DOHH2 (cell line): ENCODE data around the gene FBXO31.

Source experiments
- H3F3A ChIP-seq: fragments of 200-600 bp; sonication (generic), shearing (Covaris generic); 2 replicates; pipeline ENCODE4 v1.6.0; 2016; ENCODE audit warnings: antibody characterized with exemption, mild to moderate bottlenecking; ENCODE audit not compliant: control insufficient read depth, insufficient read depth
- H3K27ac ChIP-seq: fragments of 200-600 bp; sonication (generic); 2 replicates; pipeline ENCODE4 v1.5.1; 2014; ENCODE audit warnings: low read depth, mild to moderate bottlenecking, low read length, moderate library complexity
- H3K27me3 ChIP-seq: fragments of 200-600 bp; sonication (generic); 2 replicates; pipeline ENCODE4 v1.6.1; 2014; ENCODE audit warnings: mild to moderate bottlenecking, low read length, mixed read lengths; ENCODE audit not compliant: control insufficient read depth
- H3K36me3 ChIP-seq: fragments of 200-600 bp; sonication (generic); 2 replicates; pipeline ENCODE4 v1.6.1; 2014; ENCODE audit warnings: mild to moderate bottlenecking, low read length, moderate library complexity, mixed read lengths; ENCODE audit not compliant: control insufficient read depth
- H3K4me1 ChIP-seq: fragments of 200-600 bp; sonication (generic); 2 replicates; pipeline ENCODE4 v1.6.1; 2014; ENCODE audit warnings: mild to moderate bottlenecking, low read length, mixed read lengths; ENCODE audit not compliant: control insufficient read depth
- H3K4me2 ChIP-seq: fragments of 200-600 bp; sonication (generic); 2 replicates; pipeline ENCODE4 v1.6.0; 2014; ENCODE audit warnings: mild to moderate bottlenecking, low read length, moderate library complexity
- H3K4me3 ChIP-seq: fragments of 200-600 bp; sonication (generic); 2 replicates; pipeline ENCODE4 v1.5.1; 2014; ENCODE audit warnings: mild to moderate bottlenecking, low read length, mixed read lengths
- H3K79me2 ChIP-seq: fragments of 200-600 bp; sonication (generic); 2 replicates; pipeline ENCODE4 v1.6.1; 2014; ENCODE audit warnings: mild to moderate bottlenecking, low read length, mixed read lengths; ENCODE audit not compliant: control insufficient read depth
- H3K9me2 ChIP-seq: fragments of 200-600 bp; sonication (generic); replicated peaks from 2 replicates; pipeline ENCODE4 v1.6.1; 2014; ENCODE audit warnings: mild to moderate bottlenecking, low read length, mixed read lengths; ENCODE audit not compliant: control insufficient read depth
- H3K9me3 ChIP-seq: fragments of 200-600 bp; sonication (generic); 2 replicates; pipeline ENCODE4 v1.6.1; 2014; ENCODE audit warnings: antibody characterized with exemption, low read length, mixed read lengths; ENCODE audit not compliant: control insufficient read depth, insufficient read depth
- H4K20me1 ChIP-seq: fragments of 200-600 bp; sonication (generic); 2 replicates; pipeline ENCODE4 v1.6.0; 2014; ENCODE audit warnings: low read depth, mild to moderate bottlenecking, antibody characterized with exemption, low read length, moderate library complexity; ENCODE audit not compliant: control insufficient read depth, insufficient read depth
- EZH2phosphoT487 ChIP-seq: fragments of 200-600 bp; sonication (generic); IDR thresholded peaks from 2 replicates; pipeline ENCODE4 v1.6.1; 2017; ENCODE audit warnings: borderline replicate concordance, mild to moderate bottlenecking, antibody characterized with exemption, low read length, moderate library complexity, mixed read lengths
- TF ChIP-seq, protein P1 (sequence below): fragments of 200-600 bp; sonication (generic); IDR thresholded peaks from one replicate; pipeline ENCODE4 v1.5.1; 2014; ENCODE audit warnings: antibody characterized with exemption, mild to moderate bottlenecking, low read depth, low read length; ENCODE audit not compliant: poor library complexity, severe bottlenecking

Gene FBXO31

DNA sequence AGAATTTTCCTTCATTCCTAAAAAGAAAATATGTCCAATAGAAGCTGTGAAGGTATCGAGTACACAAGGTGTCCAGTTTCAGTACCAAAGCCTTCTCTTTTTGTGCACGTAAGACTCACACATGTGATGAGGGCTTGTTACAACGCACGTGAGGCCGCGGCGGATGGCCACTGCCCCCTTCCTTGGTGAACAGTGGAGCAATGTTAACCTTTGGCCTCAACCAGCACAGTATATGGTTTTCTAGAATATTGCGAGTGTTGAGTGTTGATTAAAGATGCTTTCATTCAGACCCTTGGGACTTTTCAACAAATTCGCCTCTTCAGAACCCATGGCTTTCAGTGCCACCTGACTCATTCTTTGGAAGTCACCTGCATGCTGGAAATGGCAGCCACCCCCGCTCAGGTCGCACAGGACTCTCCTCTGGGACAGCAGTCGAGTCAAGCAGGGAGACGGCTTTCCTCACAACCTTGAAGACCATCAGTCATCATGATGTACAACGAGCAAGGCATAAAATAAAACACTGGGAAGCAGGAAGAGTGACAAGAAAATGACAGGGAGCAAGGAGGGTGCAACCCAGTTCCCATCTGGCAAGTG, 23.0 kb upstream of the FBXO31 start:
- Histone ChIP-seq H3K27ac (no peak overlapping the region), H4K20me1 (no peaks in the 10 kb centered on the region), H3K79me2 (no peaks in the 10 kb centered on the region), H3F3A (peaks cover 11% of the 10 kb centered on the region; the same call in 1 of the 2 replicates), H3K9me2 (no peaks in the 10 kb centered on the region), H3K9me3 (no peaks in the 10 kb centered on the region), H3K4me3 (no peak overlapping the region), H3K4me1 (no peaks in the 10 kb centered on the region), H3K36me3 (peaks cover 29% of the 10 kb centered on the region), H3K4me2 (no peak overlapping the region), H3K27me3 (no peaks in the 10 kb centered on the region)
- TF ChIP-seq, protein P1, sequence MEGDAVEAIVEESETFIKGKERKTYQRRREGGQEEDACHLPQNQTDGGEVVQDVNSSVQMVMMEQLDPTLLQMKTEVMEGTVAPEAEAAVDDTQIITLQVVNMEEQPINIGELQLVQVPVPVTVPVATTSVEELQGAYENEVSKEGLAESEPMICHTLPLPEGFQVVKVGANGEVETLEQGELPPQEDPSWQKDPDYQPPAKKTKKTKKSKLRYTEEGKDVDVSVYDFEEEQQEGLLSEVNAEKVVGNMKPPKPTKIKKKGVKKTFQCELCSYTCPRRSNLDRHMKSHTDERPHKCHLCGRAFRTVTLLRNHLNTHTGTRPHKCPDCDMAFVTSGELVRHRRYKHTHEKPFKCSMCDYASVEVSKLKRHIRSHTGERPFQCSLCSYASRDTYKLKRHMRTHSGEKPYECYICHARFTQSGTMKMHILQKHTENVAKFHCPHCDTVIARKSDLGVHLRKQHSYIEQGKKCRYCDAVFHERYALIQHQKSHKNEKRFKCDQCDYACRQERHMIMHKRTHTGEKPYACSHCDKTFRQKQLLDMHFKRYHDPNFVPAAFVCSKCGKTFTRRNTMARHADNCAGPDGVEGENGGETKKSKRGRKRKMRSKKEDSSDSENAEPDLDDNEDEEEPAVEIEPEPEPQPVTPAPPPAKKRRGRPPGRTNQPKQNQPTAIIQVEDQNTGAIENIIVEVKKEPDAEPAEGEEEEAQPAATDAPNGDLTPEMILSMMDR, result no peak
- TF ChIP-seq EZH2phosphoT487, result no peak

- no peaks in the 10 kb centered on the region for H3K27me3 ChIP-seq
- peaks cover 40% of the 10 kb centered on the region for H3K36me3 ChIP-seq
- TF ChIP-seq EZH2phosphoT487, result no peak
- TF ChIP-seq, protein P1, result no peak
- H3K27ac ChIP-seq, result no peak overlapping the region
- H4K20me1 ChIP-seq, result no peaks in the 10 kb centered on the region
- H3K4me1 ChIP-seq, result no peaks in the 10 kb centered on the region
- peaks cover 11% of the 10 kb centered on the region; the same call in 1 of the 2 replicates for H3F3A ChIP-seq
- H3K4me2 ChIP-seq, result no peak overlapping the region
- no peak overlapping the region for H3K4me3 ChIP-seq
- no peaks in the 10 kb centered on the region for H3K79me2 ChIP-seq
- H3K9me3 ChIP-seq, result no peaks in the 10 kb centered on the region
- no peaks in the 10 kb centered on the region for H3K9me2 ChIP-seq
Measured at GRCh38 chr16:87404764-87405625, 21.4 kb upstream of the FBXO31 start.

DNA sequence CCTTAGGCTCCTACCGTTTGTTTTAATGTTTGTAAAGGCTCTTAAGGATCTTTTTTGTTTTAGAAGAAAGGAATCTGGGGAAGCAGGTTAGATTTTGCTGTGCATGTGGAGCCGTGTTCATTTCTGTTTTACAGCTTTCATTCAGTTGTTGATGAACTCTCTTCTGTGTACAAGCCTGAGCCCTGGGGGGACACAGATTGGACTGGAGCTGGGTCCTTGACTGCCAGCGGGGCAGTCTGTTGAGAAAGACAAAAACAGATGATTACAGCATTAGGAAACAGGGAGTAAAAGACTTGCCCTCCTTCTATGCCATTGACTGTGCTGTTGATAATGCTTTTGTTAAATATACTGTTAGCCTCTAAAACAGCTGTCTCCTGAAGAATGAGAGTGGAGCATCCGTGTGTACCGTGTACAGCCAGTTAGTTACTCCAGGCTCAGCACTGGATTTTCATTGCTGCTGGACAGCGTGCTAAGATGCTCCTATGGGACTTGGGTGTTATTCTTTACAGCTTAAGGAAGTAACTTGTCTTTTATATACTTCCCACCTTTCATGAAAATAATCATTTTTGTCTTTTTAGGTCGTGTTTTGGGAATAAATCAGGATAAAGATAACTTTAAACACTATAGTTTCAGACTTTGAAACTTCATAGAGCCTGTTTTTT, 11.7 kb upstream of the FBXO31 start:
- H3K27ac ChIP-seq, result no peak overlapping the region
- no peak for TF ChIP-seq EZH2phosphoT487
- TF ChIP-seq, protein P1, result no peak
- peak overlapping the region; percentile 72 for H3K4me2 ChIP-seq
- no peaks in the 10 kb centered on the region for H3K27me3 ChIP-seq
- H3K9me2 ChIP-seq, result no peaks in the 10 kb centered on the region
- H3K9me3 ChIP-seq, result no peaks in the 10 kb centered on the region
- peaks cover 27% of the 10 kb centered on the region for H3K4me1 ChIP-seq
- H3K79me2 ChIP-seq, result peaks cover 76% of the 10 kb centered on the region
- peaks cover 19% of the 10 kb centered on the region; the same call in 1 of the 2 replicates for H4K20me1 ChIP-seq
- no peaks in the 10 kb centered on the region; the same call in 1 of the 2 replicates for H3F3A ChIP-seq
- no peak overlapping the region for H3K4me3 ChIP-seq
- peaks cover 27% of the 10 kb centered on the region for H3K36me3 ChIP-seq
